ENCODE data around the gene EFHC1.

DNA sequence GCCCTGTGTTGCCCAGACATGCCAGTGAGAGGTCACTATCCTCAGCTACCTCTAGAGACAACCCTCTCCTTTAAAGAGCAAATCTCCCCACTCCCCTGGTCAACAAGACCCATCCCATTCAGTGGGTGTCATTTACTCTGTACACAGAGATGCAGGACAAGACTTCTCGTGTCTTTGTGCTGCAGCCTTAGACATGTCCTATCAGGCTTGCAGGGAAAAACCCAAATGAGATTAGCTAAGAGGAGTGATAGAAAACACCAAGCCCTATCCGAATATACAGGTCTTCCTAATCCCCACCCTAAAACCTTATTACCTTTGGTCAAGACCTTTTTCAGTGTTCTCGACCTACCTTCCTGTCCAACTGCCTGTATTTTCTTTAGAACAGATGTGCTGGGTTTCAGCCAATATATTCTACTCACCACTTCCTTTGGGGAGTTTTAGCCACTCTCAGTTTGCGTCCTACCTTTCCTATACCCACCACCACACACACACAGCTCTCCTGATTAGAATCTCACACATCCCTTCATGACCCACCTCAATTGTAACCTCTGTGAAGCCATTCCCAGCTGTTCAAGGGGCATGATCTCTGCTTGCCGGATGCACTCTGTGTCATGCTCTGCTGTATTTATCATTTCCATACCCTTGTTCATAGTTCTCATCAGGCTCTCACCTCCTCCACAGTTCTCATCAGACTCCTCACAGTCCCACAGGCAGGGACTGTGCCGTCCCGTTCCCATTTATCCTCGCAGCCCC is 117.0 kb downstream of the EFHC1 start:
- TF ChIP-seq, protein P1, sequence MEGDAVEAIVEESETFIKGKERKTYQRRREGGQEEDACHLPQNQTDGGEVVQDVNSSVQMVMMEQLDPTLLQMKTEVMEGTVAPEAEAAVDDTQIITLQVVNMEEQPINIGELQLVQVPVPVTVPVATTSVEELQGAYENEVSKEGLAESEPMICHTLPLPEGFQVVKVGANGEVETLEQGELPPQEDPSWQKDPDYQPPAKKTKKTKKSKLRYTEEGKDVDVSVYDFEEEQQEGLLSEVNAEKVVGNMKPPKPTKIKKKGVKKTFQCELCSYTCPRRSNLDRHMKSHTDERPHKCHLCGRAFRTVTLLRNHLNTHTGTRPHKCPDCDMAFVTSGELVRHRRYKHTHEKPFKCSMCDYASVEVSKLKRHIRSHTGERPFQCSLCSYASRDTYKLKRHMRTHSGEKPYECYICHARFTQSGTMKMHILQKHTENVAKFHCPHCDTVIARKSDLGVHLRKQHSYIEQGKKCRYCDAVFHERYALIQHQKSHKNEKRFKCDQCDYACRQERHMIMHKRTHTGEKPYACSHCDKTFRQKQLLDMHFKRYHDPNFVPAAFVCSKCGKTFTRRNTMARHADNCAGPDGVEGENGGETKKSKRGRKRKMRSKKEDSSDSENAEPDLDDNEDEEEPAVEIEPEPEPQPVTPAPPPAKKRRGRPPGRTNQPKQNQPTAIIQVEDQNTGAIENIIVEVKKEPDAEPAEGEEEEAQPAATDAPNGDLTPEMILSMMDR (IDR thresholded peaks at IDR 0.05), result no peak
- TF ChIP-seq POLR2AphosphoS5 (IDR thresholded peaks at IDR 0.05), result no peak
- TF ChIP-seq POLR2A (IDR thresholded peaks at IDR 0.05), result no peak
